Gastrocnemius medialis (tissue), 4 donors: ENCODE results near the gene NOX5.

ENCODE experiments used
- CTCF ChIP-seq, 5 experiments: fragments of 450-650 bp in 3 of 5; fragments of 200-600 bp in 2 of 5; sonication (generic) in 2 of 5; IDR thresholded peaks in 4 of 5; conservative IDR thresholded peaks in 1 of 5; 1 replicate in 4 of 5; 2 replicates in 1 of 5; pipeline ENCODE4 v1.5.1; 2016 to 2019; ENCODE audit warnings: antibody characterized with exemption in 5 of 5, mild to moderate bottlenecking in 3 of 5, moderate library complexity in 3 of 5
- POLR2A ChIP-seq, 2 donors: fragments of 450-650 bp; IDR thresholded peaks; one replicate each; pipeline ENCODE4 v1.6.1; 2017; ENCODE audit warnings: antibody characterized with exemption in 2 of 2, mild to moderate bottlenecking in 2 of 2, moderate library complexity in 2 of 2

- no peak for TF ChIP-seq CTCF (IDR thresholded peaks at IDR 0.05 in 4 of 5, conservative IDR thresholded peaks at IDR 0.05 in 1 of 5)
- no peak for TF ChIP-seq POLR2A (IDR thresholded peaks at IDR 0.05)
These were observed 58.4 kb downstream of the NOX5 start for GRCh38 chr15:69072906-69073305.
